ENCODE measurements around the gene CACNA1I. TPM values are rescaled to one million over a fixed set of nuclear protein-coding genes. Genes with fewer than 3 reads are reported as not detected.

Gene CACNA1I
- polyA plus RNA-seq, 1 donor = 1.1 TPM

- DNase-seq = no peak
Observed at GRCh38 chr22:39625569-39626537, 55.3 kb downstream of the CACNA1I start.

- DNase-seq = no peak
Observed at GRCh38 chr22:39627208-39627607, 56.7 kb downstream of the CACNA1I start.

GRCh38 chr22:39627865-39628562 is 57.5 kb downstream of the CACNA1I start:
- DNase-seq = no peak

- DNase-seq = no peak
Observed at GRCh38 chr22:39628563-39629080, 58.1 kb downstream of the CACNA1I start.

- DNase-seq = no peak
Observed at GRCh38 chr22:39629851-39630250, 59.3 kb downstream of the CACNA1I start.

- DNase-seq = no peak
Observed at GRCh38 chr22:39630721-39631120, 60.2 kb downstream of the CACNA1I start.

GRCh38 chr22:39631381-39632286 is 61.1 kb downstream of the CACNA1I start:
- no peak for DNase-seq

- DNase-seq = no peak
Observed at GRCh38 chr22:39634530-39635405, 64.2 kb downstream of the CACNA1I start.

GRCh38 chr22:39635719-39636118 is 65.2 kb downstream of the CACNA1I start:
- no peak for DNase-seq

- no peak for DNase-seq
Observed at GRCh38 chr22:39638958-39639357, 68.4 kb downstream of the CACNA1I start.

GRCh38 chr22:39641660-39642310 is 71.2 kb downstream of the CACNA1I start:
- DNase-seq = no peak

- no peak for DNase-seq
Observed at GRCh38 chr22:39643311-39644083, 72.9 kb downstream of the CACNA1I start.

GRCh38 chr22:39645532-39645931 is 75.0 kb downstream of the CACNA1I start:
- no peak for DNase-seq

- no peak for DNase-seq
Observed at GRCh38 chr22:39646398-39647063, 76.0 kb downstream of the CACNA1I start.

- DNase-seq = no peak
Observed at GRCh38 chr22:39647836-39648629, 77.5 kb downstream of the CACNA1I start.

- no peak for DNase-seq
Observed at GRCh38 chr22:39648630-39648950, 78.0 kb downstream of the CACNA1I start.

- DNase-seq = no peak
Observed at GRCh38 chr22:39649500-39650089, 79.0 kb downstream of the CACNA1I start.
